Naive B cell (primary cell): ENCODE measurements around the gene PSRC1. TPM values are rescaled to one million over a fixed set of nuclear protein-coding genes. Genes with fewer than 3 reads are reported as not detected.

Source experiments
- ATAC-seq, 2 donors: fragments of 150-1000 bp; cut with Tn5 transposase; 2 replicates each; pipeline ENCODE4 v1.10.0; 2021; ENCODE audit warnings: low read depth in 2 of 2, mild to moderate bottlenecking in 2 of 2, moderate library complexity in 2 of 2
- DNase-seq: peaks from one replicate; pipeline ENCODE4 v3.0.0; 2022
- H3K27ac Mint-ChIP-seq, 6 donors: one replicate each; pipeline ENCODE4 v1.8.0; 2020 to 2022; ENCODE audit warnings: mild to moderate bottlenecking in 6 of 6, mixed read lengths in 6 of 6, moderate library complexity in 5 of 6, inconsistent platforms in 2 of 6
- H3K27me3 Mint-ChIP-seq, 3 donors: one replicate each; pipeline ENCODE4 v1.8.0; 2021 to 2022; ENCODE audit warnings: mixed read lengths in 3 of 3, mild to moderate bottlenecking in 1 of 3
- H3K36me3 Mint-ChIP-seq, 2 donors: one replicate each; pipeline ENCODE4 v1.8.0; 2020 to 2022; ENCODE audit warnings: mixed read lengths in 2 of 2, inconsistent platforms in 1 of 2, mild to moderate bottlenecking in 1 of 2
- H3K4me1 Mint-ChIP-seq, 3 donors: one replicate each; pipeline ENCODE4 v1.8.0; 2020 to 2022; ENCODE audit warnings: mixed read lengths in 3 of 3, inconsistent platforms in 1 of 3, mild to moderate bottlenecking in 1 of 3, moderate library complexity in 1 of 3
- H3K4me3 Mint-ChIP-seq, 8 donors: one replicate each; pipeline ENCODE4 v1.8.0; 2020 to 2022; ENCODE audit warnings: mild to moderate bottlenecking in 8 of 8, mixed read lengths in 8 of 8, moderate library complexity in 8 of 8, inconsistent platforms in 2 of 8
- H3K9me3 Mint-ChIP-seq, 7 donors: one replicate each; pipeline ENCODE4 v1.8.0; 2020 to 2022; ENCODE audit warnings: mixed read lengths in 7 of 7, mild to moderate bottlenecking in 5 of 7, inconsistent platforms in 2 of 7, moderate library complexity in 1 of 7
- polyA plus RNA-seq, 6 donors: library from polyadenylated mRNA; unstranded; fragments of 300-500 nt; fragmentation: Illumina TruSeq; gene quantifications; one replicate each; pipeline ENCODE4 v1.2.3, GENCODE V29; 2021; ENCODE audit warnings: low read depth in 6 of 6

Gene PSRC1
- polyA plus RNA-seq, 6 donors from 2014 or later: 0.45 TPM; not detected in 5

DNA sequence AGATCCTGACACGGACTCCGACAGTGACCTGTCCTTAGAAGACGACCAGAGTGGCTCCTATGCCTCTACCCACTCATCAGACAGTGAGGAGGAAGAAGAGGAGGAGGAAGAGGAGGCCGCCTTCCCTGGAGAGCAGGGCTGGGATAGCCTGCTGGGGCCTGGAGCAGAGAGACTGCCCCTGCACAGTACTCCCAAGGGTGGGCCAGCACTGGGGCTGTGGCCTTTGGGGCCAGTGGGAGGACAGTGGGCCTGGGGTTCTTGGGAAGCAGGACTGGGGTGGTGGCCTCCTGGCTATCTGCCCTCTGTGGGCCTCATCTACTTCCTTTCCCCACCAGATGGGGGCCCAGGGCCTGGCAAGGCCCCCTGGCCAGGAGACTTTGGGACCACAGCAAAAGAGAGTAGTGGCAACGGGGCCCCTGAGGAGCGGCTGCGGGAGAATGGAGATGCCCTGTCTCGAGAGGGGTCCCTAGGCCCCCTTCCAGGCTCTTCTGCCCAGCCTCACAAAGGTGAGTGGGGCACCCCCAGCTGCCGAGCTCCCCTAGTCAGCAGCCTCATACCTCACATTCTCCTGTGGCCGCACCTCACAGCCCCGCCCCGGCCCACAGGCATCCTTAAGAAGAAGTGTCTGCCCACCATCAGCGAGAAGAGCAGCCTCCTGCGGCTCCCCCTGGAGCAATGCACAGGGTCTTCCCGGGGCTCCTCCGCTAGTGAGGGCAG lies 10.0 kb downstream of the PSRC1 start:
- DNase-seq: no peak
- ATAC-seq: no peak
- H3K4me1 Mint-ChIP-seq: peaks cover 5 to 7% (median 7%) of the 10 kb centered on the region in 3 donors
- no peaks in the 10 kb centered on the region for H3K36me3 Mint-ChIP-seq
- H3K27ac Mint-ChIP-seq: no peak overlapping the region
- H3K9me3 Mint-ChIP-seq: no peaks in the 10 kb centered on the region
- H3K27me3 Mint-ChIP-seq: peaks cover 4 to 19% (median 16%) of the 10 kb centered on the region in 3 donors
- no peak overlapping the region for H3K4me3 Mint-ChIP-seq

GRCh38 chr1:109272021-109272799 lies 10.7 kb downstream of the PSRC1 start:
- H3K4me1 Mint-ChIP-seq: peaks cover 2 to 7% (median 3%) of the 10 kb centered on the region in 3 donors
- peaks cover 4 to 19% (median 16%) of the 10 kb centered on the region in 3 donors for H3K27me3 Mint-ChIP-seq
- no peaks in the 10 kb centered on the region for H3K36me3 Mint-ChIP-seq
- no peak for DNase-seq
- no peak overlapping the region for H3K4me3 Mint-ChIP-seq
- H3K27ac Mint-ChIP-seq: no peak overlapping the region
- no peak for ATAC-seq
- H3K9me3 Mint-ChIP-seq: no peaks in the 10 kb centered on the region

- Mint-ChIP-seq H3K36me3 (no peaks in the 10 kb centered on the region), H3K27ac (no peak overlapping the region), H3K27me3 (peaks cover 4 to 19% (median 16%) of the 10 kb centered on the region in 3 donors), H3K4me1 (peaks cover 0 to 7% (median 0%) of the 10 kb centered on the region in 3 donors), H3K4me3 (no peak overlapping the region), H3K9me3 (no peaks in the 10 kb centered on the region)
- no peak for DNase-seq
- no peak for ATAC-seq
These were observed 11.5 kb downstream of the PSRC1 start for GRCh38 chr1:109271458-109271857.

DNA sequence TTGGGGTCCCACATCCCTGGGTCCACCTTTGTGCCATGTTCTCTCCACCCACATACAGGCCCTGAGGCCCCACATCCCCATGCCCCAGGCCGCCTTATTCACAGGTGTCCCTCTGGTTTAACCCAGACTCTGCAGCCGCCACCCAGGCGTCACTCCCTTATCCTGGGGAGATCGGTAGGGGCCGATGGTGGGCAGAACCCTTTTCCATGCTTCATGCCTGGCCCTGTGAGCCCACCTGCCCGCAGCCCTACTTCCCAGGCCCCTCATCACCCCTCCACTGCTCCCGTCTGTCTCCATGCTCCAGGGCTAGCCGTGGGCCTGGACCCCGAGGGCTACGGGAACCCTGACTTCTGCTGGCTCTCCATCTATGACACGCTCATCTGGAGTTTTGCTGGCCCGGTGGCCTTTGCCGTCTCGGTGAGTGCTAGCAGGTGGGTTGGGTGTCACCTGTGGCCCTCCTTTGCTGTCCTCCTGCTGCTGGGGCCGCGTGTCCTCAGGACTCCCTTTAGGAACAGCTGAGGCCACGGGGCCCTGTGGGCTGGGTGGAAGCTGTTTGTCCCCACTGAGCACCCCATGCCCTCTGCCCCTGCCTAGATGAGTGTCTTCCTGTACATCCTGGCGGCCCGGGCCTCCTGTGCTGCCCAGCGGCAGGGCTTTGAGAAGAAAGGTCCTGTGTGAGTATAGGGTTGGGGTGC lies 12.2 kb downstream of the PSRC1 start:
- H3K4me1 Mint-ChIP-seq: peaks cover 0 to 7% (median 0%) of the 10 kb centered on the region in 3 donors
- H3K4me3 Mint-ChIP-seq: no peak overlapping the region
- peaks cover 4 to 19% (median 16%) of the 10 kb centered on the region in 3 donors for H3K27me3 Mint-ChIP-seq
- H3K36me3 Mint-ChIP-seq: no peaks in the 10 kb centered on the region
- DNase-seq (no peak), ATAC-seq (no peak)
- H3K27ac Mint-ChIP-seq: no peak overlapping the region
- no peaks in the 10 kb centered on the region for H3K9me3 Mint-ChIP-seq

GRCh38 chr1:109269981-109270622 lies 12.8 kb downstream of the PSRC1 start:
- DNase-seq (no peak), ATAC-seq (no peak)
- Mint-ChIP-seq H3K4me1 (peaks cover 0 to 7% (median 0%) of the 10 kb centered on the region in 3 donors), H3K27me3 (peaks cover 4 to 16% (median 16%) of the 10 kb centered on the region in 3 donors), H3K4me3 (no peak overlapping the region), H3K9me3 (no peaks in the 10 kb centered on the region), H3K36me3 (no peaks in the 10 kb centered on the region), H3K27ac (peak overlapping the region in 2 of 6 donors; percentile 59 to 91)

DNA sequence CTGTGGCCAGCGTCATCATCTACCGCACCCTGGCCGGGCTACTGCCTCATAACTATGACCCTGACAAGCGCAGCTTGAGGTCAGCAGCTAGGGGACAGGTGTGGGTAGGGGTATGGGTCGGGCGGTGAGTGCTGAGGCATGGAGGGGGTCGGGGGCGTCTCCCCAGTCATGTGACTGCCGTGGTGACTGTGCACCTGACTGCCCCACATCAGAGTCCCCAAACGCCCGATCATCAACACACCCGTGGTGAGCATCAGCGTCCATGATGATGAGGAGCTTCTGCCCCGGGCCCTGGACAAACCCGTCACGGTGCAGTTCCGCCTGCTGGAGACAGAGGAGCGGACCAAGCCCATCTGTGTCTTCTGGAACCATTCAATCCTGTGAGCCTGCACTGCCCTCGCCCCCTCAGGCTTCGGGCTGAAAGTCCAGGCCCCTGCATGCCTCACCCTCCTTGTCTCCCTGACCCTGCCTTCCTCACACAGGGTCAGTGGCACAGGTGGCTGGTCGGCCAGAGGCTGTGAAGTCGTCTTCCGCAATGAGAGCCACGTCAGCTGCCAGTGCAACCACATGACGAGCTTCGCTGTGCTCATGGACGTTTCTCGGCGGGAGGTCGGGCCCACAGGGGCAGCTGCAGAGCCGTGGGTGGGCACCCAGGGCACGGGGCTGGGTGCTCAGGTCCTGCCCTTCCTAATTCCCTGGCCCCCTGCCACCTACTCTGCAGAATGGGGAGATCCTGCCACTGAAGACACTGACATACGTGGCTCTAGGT lies 13.5 kb downstream of the PSRC1 start:
- ATAC-seq: no peak
- no peak for DNase-seq
- Mint-ChIP-seq H3K27me3 (peaks cover 4 to 10% (median 9%) of the 10 kb centered on the region in 3 donors), H3K36me3 (no peaks in the 10 kb centered on the region), H3K9me3 (no peaks in the 10 kb centered on the region), H3K4me1 (peaks cover 0 to 7% (median 0%) of the 10 kb centered on the region in 3 donors), H3K27ac (no peak overlapping the region), H3K4me3 (no peak overlapping the region)

DNA sequence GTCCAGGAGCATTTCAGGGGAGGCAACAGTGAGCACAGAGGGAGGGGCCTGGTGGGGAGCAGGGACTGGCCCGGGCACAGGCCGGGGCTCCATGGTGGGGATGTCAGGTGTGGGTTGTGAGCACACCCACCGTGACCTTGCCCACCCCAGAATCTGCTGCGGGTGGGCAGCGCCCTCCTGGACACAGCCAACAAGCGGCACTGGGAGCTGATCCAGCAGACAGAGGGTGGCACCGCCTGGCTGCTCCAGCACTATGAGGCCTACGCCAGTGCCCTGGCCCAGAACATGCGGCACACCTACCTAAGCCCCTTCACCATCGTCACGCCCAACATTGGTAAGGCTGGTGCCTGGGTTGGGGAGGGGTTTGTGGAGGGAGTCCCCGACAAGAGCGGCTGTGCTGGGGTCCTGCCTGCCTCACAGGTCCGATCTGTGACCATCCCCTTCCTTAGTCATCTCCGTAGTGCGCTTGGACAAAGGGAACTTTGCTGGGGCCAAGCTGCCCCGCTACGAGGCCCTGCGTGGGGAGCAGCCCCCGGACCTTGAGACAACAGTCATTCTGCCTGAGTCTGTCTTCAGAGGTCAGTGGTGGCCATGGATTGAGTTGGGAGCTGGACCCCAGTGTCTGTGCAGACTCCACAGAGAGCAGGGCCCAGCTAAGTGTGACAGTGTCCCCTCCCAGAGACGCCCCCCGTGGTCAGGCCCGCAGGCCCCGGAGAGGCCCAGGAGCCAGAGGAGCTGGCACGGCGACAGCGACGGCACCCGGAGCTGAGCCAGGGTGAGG lies 14.3 kb downstream of the PSRC1 start:
- DNase-seq (no peak), ATAC-seq (no peak)
- Mint-ChIP-seq H3K4me1 (peaks cover 0 to 3% (median 1%) of the 10 kb centered on the region in 3 donors), H3K36me3 (no peaks in the 10 kb centered on the region), H3K9me3 (no peaks in the 10 kb centered on the region), H3K27ac (no peak overlapping the region), H3K27me3 (peaks cover 0 to 11% (median 5%) of the 10 kb centered on the region in 3 donors), H3K4me3 (no peak overlapping the region)

DNA sequence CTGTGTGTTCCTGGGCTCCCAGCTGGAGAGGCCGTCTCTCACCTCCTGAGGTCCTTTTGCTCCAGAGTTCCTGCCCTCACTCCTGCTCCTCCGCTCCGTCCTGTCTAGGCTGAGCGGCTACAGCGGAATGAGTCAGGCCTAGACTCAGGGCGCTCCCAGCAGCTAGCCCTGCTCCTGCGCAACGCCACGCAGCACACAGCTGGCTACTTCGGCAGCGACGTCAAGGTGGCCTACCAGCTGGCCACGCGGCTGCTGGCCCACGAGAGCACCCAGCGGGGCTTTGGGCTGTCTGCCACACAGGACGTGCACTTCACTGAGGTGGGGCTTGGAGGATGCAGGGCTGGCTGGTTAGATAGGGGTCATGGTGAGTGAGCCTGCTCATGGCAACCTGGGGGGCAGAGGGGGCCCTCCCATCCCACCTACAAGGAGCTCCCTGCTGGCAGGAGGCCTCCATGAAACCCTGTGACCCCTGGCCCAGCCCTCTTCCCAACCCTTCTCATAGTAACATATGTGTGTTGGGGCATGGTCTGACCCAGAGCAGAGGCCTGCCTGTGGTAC lies 15.1 kb downstream of the PSRC1 start:
- Mint-ChIP-seq H3K27me3 (peaks cover 0 to 15% (median 8%) of the 10 kb centered on the region in 3 donors), H3K27ac (no peak overlapping the region)

GRCh38 chr1:109266965-109267364 lies 16.0 kb downstream of the PSRC1 start:
- Mint-ChIP-seq H3K27ac (no peak overlapping the region), H3K4me3 (no peak overlapping the region)

More for the DNA sequence above, 15.1 kb downstream of the PSRC1 start:
- ATAC-seq (no peak), DNase-seq (no peak)
- no peaks in the 10 kb centered on the region for H3K36me3 Mint-ChIP-seq
- no peak overlapping the region for H3K4me3 Mint-ChIP-seq
- no peaks in the 10 kb centered on the region for H3K9me3 Mint-ChIP-seq
- peaks cover 3 to 10% (median 4%) of the 10 kb centered on the region in 3 donors for H3K4me1 Mint-ChIP-seq

DNA sequence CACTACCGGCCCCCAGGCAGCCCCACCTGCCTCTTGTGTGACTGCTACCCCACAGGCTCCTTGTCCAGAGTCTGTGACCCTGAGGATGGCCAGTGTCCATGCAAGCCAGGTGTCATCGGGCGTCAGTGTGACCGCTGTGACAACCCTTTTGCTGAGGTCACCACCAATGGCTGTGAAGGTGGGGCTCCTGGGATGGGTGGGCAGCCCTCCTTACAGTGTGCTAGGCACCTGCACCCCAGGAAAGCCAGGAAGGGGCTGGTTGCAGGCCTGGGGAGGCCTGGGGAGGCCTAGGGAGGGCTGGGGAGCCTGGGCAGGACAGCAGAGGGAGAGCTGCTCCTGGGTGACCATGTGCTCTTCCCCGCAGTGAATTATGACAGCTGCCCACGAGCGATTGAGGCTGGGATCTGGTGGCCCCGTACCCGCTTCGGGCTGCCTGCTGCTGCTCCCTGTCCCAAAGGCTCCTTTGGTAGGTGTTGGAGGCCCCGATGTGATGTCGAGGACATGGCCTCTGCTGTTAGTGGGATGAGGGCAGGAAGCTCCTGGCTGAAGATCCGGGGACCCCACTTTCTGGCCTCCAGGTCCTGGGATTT lies 17.1 kb downstream of the PSRC1 start:
- Mint-ChIP-seq H3K9me3 (no peaks in the 10 kb centered on the region), H3K27ac (no peak overlapping the region), H3K36me3 (no peaks in the 10 kb centered on the region), H3K4me1 (peaks cover 3 to 10% (median 4%) of the 10 kb centered on the region in 3 donors), H3K4me3 (no peak overlapping the region), H3K27me3 (peaks cover 0 to 10% (median 8%) of the 10 kb centered on the region in 3 donors)
- DNase-seq (no peak), ATAC-seq (no peak)

More at GRCh38 chr1:109266965-109267364, 16.0 kb downstream of the PSRC1 start:
- DNase-seq (no peak), ATAC-seq (no peak)
- Mint-ChIP-seq H3K9me3 (no peaks in the 10 kb centered on the region), H3K27me3 (peaks cover 0 to 10% (median 8%) of the 10 kb centered on the region in 3 donors), H3K4me1 (peaks cover 3 to 10% (median 4%) of the 10 kb centered on the region in 3 donors), H3K36me3 (no peaks in the 10 kb centered on the region)

DNA sequence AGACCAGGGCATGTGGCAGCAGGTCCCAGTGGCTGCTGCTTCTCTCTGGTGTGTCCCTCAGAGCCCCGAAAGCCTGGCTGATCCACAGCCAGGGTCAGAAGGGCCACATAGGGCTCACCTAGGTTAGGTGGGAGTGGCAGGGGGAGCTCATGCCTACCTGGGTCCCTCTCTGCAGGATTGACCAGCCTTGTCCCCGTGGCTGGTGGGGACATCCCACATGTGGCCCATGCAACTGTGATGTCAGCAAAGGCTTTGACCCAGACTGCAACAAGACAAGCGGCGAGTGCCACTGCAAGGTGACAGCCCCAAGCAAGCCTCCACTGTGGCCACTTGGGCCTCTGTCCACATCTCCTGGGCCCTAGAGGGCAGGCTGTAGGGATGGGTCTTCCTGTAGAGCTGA lies 17.9 kb downstream of the PSRC1 start:
- DNase-seq (no peak), ATAC-seq (no peak)
- no peak overlapping the region for H3K4me3 Mint-ChIP-seq
- H3K9me3 Mint-ChIP-seq: no peaks in the 10 kb centered on the region
- peaks cover 3 to 10% (median 4%) of the 10 kb centered on the region in 3 donors for H3K4me1 Mint-ChIP-seq
- H3K36me3 Mint-ChIP-seq: no peaks in the 10 kb centered on the region
- no peak overlapping the region for H3K27ac Mint-ChIP-seq
- H3K27me3 Mint-ChIP-seq: peaks cover 0 to 10% (median 8%) of the 10 kb centered on the region in 3 donors
